HG02610 (cell line): Measurements from ENCODE around the gene RETREG1.

Source experiments
- ATAC-seq: cut with Tn5 transposase; IDR thresholded peaks from one replicate; pipeline ENCODE4 v1.9.1; 2021; ENCODE audit warnings: mild to moderate bottlenecking, moderate library complexity; ENCODE audit not compliant: unreplicated experiment

Gene RETREG1

DNA sequence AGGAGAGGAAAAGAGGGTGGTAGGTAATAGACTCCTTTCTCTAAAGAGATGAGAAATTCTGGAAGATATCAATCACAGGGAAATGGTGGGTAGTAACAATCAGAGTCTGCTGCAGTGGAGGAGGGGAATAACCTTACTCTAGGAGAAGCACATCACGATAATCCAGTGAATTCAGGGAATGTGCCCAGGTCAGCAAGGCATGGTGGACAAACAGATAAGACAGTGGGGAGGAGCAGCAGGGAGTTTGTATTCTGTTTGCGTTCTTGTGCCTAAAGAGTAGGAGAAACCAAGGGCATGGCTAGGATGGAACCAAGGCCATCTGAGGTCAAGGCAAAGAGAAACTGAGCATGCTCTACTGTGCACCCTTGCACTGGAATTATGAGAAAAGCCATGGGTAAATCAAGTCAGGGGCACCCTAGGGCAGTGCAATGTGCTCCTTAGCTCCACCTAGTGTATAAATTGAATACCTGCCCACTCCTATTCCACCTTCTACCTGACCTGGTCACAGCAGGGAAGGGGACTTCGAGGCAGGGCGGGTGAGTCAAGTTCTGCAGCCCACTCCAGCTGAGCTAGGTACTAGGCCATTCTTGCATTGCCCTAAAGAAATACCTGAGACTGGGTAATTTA, 31.6 kb downstream of the RETREG1 start:
- no peak for ATAC-seq

DNA sequence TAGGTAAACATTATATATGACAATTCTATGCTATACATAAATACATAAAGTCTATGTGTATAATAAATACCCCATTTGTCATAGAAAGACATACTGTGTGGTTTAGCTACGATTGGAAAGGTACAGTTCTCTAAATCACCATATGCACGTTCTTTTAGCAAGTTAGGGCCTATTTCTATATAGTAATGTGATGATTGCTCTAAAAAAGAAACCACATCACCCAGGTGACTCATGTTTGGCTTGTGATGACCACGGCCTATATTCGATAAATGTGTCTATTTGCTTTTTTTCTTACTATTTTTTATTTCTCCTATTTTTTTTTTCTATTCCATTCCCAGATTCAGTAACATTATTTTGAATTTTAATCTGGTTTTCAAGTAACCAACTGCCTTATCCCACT, 34.7 kb downstream of the RETREG1 start:
- no peak for ATAC-seq

DNA sequence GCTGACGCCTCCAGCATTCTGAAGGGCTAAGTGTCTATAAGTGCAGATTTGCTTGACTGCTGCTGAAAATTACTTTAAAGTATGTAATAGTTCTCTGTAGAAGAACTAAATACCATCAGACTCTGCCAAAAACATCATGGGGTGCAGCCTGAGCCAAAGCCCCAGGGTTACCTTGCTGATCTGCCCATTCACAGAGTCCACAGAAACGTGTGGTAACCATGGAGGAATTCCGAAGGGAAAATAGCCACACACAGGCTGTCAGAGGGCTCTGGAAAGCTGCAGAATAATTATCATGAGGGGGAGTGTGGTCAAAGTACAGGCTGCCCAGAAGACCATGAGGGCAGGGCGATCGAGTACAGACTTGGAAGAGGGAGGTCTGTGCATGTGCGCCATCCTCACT, 36.4 kb downstream of the RETREG1 start:
- ATAC-seq = no peak

DNA sequence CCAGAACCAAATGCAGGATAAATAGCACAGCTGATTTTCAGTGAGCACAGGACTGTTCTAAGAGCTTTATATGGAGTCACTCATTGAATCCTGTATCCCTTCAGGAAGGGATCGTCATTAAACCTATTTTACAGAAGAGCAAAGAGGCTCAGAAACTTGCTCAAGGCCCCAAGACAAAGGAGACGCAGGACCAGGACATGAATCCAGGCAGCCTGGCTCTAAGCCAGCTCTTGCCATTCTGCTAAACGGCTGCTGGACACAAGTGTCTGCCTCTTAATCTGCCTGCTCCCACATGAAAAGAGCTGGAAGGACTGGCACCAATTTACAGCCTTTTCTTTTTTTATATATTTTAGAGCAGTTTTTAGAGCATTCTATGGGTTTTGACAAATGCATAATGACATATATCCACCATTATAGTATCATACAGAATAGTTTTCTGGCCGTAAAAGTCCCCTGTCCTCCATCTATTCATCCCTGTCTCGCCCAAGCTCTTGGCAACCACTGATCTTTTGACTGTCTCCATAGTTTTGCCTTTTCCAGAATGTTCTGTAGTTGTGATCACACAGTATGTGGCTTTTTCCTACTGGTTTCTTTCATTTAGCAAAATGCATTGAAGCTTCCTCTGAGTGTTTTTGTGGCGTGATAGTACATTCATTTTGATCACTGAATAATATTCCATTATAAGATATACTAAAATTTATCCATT, 37.5 kb downstream of the RETREG1 start:
- no peak for ATAC-seq

DNA sequence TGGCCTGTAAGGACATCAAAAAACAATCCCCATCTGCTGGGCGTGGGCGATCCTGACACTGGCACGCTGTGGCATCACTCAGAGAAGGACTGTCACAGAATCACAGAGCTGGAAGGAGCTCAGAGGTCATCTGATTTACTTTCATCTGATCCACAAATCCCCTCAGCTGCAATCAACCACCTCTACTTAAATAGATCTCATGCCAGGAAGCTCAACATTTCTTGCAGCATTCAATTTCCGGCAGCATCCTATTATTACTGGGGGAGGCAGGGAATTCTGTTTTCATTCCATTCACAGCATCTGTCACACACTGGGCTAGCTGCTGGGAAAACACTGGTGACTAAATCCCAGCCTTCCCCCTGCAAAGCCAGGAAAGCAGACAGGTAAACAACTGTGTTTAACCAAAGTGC, 38.3 kb downstream of the RETREG1 start:
- ATAC-seq = no peak

DNA sequence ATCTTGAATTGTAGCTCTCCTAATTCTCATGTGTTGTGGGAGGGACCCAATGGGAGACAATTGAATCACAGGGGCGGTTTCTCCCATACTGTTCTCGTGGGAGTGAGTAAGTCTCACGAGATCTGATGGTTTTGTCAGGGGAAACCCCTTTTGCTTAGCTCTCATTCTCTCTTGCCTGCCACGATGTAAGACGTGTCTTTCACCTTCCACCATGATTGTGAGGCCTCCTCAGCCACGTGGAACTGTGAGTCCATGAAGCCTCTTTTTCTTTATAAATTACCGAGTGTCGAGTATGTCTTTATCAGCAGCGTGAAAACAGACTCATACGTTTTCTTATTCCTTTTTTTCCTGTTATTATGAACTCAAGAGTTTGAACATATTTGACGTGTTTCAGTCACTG, 39.1 kb downstream of the RETREG1 start:
- ATAC-seq = no peak

DNA sequence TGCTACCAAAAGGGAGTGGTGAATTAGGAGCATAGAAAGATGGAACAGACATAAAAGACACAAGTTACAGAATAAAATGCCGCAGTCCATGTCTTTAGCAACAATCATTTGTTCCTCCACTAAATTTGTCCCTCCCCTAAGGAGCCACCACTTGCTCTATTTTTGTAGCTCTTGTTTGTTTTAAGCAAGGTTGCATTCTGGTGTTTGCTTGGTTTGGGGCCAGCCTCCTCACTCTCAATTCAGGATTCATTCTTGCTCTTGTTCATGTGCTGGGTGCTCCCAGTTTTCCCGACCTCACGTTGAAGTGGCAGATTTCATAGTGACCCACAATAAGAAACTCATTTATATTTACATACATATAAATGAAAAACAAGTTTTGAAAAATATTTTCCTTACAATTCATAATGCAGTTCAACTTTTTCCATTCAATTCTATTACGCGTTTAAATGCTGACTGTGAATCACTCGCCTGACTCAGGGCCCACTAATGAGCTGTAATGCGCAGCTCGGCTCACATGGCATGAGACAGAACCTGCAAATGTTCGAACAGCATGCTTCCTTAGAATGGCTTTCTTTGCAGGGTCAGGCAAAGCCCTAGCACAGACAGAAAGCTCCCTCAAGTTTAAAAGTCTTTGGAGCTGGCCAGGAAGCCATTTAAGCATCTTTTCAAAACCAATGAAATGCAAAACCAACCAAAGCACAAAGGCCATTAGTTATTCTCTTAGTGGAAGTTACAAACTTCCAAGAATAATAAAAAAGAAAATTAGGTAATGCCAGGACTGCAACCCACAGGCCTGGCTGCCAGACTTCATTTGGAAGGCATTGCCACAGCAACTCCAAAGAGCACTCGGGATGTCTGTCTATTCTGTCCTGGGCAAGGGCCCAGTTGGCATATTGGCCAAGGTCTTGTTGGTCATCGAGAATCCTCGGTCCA, 41.7 kb downstream of the RETREG1 start:
- no peak for ATAC-seq

DNA sequence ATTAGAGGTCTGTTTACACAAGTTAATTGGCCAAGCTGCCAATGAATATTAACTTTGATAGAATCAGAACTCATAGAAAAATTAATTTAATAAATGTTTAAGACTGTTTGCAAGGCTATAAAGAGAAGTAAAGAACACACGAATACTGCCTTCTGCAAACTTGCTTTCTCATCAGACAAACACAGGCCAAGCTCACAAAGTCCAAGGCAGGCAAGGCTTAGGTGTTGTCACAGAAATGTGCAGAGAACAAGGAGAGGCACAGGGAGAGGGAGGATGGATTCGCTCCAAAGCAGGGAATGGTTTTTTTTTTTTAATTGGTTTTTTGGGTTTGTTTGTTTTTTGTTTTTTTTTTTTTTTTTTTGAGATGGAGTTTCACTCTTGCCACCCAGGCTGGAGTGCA, 43.4 kb downstream of the RETREG1 start:
- no peak for ATAC-seq

DNA sequence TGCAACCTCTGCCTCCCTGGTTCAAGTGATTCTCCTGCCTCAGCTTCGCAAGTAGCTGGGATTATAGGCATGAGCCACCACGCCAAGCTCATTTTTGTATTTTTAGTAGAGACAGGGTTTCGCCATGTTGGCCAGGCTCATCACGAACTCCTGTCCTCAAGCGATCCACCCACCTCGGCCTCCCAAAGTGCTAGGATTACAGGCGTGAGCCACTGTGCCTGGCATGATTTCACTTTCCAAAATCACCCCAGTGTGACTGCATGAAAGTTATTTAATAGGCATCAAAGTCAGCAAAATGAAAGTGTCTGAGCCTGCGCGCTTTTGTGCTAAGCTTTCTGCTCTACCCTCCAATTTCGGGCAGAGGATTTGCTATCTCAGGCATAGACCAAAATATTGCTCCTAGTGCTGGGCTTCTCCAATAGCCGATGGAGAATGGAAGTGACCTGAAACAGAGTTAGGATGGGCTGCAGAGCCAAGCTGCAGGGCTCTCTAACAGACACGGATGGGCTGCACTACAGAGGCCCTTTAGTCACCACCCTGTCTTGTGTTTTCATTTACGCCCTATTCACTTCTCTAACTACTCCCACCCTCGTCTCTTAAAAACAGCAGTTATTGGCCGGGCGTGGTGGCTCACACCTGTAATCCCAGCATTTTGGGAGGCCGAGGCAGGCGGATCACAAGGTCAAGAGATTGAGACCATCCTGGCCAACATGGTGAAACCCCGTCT, 44.3 kb downstream of the RETREG1 start:
- no peak for ATAC-seq

DNA sequence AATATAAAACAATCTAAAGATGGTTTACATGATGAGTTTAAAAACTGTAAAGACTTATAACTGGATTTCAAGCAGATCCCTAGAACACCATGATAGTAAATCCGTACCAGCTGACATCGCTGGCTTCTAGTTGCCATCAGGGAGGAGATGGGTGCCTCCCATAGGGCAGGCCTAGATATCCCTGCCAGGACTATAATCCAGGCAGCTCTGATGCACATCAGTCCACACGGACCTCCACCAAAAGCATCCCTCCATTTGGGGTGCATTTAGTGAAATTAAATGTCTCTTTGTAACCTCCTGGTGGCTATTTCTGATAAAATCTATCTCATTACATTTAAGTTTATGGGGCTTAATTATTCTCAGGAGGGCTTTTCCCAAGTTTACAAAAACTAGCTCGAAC, 45.8 kb downstream of the RETREG1 start:
- ATAC-seq = no peak

DNA sequence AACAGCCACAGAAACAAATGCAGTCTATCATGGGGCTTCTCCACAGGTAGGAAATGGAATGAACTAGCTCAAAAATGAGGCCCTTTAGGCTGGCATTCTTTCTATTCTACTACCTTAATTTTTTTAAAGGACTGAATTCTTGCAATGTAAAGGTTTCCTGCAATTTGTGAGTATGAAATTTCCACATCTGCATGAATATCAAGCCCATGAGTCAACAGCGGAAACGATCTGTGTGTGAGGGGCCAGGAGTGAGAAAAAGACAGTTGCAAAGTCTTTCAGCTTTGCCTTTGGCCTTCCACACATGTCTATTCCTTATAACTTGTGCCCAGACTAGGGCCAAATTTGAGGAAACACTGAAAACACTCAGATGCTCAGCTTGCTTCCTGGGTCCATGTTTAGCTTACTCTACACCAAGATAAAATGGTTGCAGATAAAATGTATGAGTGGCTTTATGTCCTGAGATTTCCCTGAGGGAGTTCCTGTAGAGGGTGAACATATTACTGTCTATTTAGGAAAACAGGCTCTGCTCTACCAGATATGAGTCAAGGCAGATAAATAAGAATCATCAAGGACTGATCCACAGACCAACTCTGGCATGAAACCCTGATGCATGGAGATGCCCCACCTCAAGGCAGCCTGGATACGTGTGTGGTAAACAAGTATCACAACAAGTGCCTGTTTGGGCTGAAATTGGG, 46.5 kb downstream of the RETREG1 start:
- ATAC-seq = no peak

DNA sequence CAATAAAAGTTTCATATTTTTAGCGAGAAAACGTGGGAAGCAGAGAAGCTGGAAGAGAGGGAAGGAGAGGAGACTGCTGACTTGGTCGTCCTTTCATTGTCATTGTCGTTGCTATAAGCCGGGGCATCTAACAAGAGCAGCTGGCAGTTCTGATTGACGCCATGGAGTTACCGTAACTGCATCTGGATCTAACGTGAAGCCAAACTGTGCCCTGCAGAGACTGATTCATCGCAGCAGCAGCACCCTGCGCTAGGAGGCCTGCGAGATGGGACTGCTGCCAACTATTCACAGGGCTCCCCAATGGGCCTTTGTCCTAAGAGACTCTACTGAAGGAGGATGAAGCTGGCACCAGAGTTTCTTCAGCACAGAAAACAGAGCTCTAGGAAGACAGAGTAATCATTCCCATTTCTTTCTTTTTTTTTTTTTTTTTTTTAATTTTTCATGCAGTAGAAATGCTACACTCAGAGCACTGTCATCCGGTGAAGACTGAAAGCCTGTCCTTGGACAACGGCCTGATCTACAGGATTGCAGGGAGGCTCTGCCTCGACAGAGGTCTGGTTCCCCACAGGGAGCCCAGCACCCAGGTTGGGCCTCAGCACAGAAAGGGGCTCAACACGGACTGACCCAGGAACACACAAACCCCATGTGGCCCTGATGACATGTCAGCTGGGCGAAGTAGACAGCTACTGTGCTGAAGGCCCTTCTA, 47.8 kb downstream of the RETREG1 start:
- ATAC-seq = no peak

DNA sequence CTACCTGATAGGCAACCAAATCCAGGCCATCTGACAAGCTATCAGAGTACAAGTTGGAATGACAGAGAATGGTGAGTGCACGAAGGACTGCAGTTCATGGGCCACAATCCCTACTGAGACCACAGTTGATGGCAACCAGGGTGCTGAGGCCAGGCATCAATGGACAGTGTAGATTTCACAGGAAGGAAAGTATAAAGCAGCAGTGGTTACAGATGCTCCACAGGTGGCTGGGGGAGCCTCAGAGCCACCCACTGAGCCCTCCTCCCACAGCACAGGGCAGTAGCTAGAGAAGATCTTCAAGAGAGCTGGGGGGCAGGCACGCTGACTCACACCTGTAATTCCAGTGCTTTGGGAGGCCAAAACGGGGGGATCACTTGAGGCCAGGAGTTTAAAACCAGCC, 49.4 kb downstream of the RETREG1 start:
- ATAC-seq = no peak

DNA sequence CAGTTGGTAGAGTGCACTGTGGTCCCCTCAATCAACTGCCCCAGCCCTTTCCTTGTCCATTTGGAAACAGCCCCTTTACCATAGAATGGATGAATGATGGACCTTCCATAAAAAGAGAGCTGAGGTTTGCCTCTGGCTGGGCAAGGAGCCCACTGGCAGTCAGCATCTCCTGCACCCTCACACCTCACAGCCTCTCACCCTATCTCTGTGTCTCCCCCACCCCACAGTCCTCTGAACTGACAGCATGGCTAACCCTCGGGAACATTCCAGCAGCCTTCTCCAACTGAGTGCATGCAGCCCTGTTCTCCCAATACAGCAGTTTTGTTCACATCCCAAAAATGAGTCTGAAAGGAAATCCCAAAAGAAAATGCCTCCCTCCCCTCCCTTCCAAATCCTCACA, 51.7 kb downstream of the RETREG1 start:
- no peak for ATAC-seq

DNA sequence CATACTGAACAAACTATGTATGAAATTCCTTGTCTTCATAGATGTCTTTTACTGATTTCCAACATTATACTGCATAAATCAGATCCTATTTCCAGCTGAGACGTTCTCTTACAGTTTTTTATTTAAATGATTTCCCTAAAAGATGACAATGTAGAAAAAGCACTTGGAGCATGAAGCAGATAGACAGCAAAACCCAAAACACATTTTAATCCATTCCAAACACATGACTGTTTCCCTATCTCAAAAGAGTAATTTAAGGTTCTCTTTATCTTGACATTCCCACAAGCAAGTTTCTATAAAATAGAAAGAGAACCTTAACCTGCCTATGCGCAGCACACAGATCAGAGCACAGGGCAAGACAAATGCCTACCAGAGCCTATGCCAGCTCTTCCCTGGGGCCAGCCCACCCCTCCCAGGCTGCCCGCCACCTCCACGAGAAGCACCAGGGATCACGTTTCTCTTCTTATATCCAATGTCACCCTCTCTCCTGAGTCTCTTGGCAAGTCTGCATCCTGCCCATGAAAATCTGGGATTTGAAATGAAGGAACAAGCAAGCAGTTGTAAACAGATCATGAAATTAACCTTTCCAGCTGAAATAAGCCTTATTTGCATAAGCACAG, 52.4 kb downstream of the RETREG1 start:
- ATAC-seq = no peak

DNA sequence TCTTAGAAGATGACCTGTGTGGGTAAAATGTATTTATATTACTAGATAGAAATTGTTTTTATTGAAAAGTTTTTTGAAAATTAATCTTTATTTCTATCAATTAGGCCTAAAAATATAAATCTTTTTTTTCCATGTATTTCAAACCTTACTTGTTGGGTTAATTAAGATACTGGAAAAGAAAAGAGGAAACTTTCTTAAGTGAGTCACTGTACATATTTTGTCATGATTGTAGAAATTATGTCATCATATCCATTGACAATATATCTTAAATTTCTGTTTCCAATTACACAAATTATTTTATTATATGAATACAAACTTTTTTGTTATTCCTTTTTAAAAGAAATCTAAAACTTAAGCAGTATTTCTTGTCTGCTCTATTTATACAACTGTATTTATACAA, 53.1 kb downstream of the RETREG1 start:
- no peak for ATAC-seq

DNA sequence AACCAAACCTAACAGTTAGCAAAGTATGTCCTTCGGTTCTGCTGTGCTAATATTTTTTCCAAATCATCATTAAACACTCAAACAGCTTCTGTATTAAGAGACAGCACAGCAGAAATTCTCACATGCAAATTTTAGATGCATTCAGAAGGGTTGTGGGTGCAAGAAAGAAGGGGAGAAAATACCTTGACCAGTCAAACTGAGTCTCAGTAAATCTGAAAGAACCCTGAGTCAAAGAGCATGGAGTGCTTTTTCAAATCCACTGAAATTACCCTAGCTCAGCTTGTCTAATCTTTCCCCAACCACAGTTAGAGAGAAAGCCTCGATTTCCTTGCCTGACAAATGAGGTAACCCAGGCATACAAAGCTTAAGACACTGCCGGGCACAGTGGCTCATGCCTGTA, 55.1 kb downstream of the RETREG1 start:
- ATAC-seq = peak; percentile 93

DNA sequence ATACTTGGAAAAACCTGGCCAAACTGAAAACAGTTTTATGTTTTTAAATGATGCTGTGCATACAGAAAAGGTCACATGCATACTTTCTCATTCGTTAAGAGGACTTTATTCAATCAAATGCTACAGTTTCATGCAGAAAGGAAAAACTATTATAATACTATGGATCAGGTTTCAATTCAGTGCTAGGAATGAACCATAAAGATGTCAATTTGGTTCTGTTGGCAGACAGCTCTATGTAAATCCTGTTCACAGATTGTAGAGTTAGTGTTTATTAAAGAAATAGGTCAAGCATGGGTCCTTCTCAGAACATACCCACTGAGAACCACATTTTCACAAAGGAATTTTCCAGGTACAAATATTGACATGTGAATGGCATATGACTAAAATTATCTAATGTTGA, 57.1 kb downstream of the RETREG1 start:
- ATAC-seq = no peak

DNA sequence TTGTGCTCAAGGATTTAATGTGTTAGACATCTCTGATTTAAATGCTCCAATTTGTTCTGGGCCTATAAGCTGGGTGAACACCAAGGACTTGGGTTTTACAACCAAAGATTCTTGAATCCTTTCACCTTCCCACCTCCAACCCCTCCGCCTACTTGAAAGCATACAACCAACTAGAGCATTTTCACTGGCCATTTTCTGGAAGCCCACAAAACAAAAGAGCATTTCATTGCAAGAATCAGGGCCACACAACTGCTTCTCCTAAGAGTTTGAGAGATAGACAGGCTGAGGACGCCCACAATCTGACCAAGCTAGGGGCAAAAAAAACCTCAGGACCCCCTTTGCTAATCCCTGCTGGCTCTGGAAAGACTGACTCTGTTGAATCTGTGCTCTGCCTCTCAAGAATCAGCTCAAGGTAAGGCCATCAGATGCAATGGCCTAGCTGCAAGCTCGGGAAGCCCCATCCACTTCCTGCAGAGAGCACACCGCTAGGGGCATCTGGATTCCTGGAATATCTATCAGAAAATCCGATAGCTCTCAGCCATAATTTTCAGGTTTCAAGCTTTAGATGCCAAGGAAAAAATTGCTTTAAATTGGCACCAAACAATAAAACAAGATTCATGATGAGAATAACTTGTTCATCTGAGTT, 57.7 kb downstream of the RETREG1 start:
- ATAC-seq = no peak
